HG03108 (cell line): ENCODE measurements around the gene SRGAP3.
"Not testable (repeated sequence)": the region's sequence is repeated elsewhere in the genome, so short reads cannot be mapped to it uniquely, and the experiment has no call there.

ENCODE experiments used
- ATAC-seq: cut with Tn5 transposase; IDR thresholded peaks from one replicate; pipeline ENCODE4 v1.9.1; 2021; ENCODE audit warnings: moderate library complexity; ENCODE audit not compliant: unreplicated experiment

The SRGAP3 gene

GRCh38 chr3:9249273-9250192 is at the start of gene SRGAP3:
SRGAP3 (minus strand) TSS chr3:9249646; CDS start chr3:9248951, 695 bp downstream.
- ATAC-seq: peak; percentile 100

- ATAC-seq: no peak
Measured at GRCh38 chr3:9298236-9298635, 48.8 kb upstream of the SRGAP3 start.

GRCh38 chr3:9296241-9296640 is 46.8 kb upstream of the SRGAP3 start:
- no peak for ATAC-seq

GRCh38 chr3:9295007-9295406 is 45.6 kb upstream of the SRGAP3 start:
- ATAC-seq: no peak

- ATAC-seq: not testable (repeated sequence)
Measured at GRCh38 chr3:9293953-9294352, 44.5 kb upstream of the SRGAP3 start.

- no peak for ATAC-seq
Measured at GRCh38 chr3:9293076-9293475, 43.6 kb upstream of the SRGAP3 start.

GRCh38 chr3:9292516-9292915 is 43.1 kb upstream of the SRGAP3 start:
- ATAC-seq: no peak

- no peak for ATAC-seq
Measured at GRCh38 chr3:9291821-9292410, 42.5 kb upstream of the SRGAP3 start.

GRCh38 chr3:9290566-9290965 is 41.1 kb upstream of the SRGAP3 start:
- no peak for ATAC-seq

GRCh38 chr3:9281533-9281932 is 32.1 kb upstream of the SRGAP3 start:
- not testable (repeated sequence) for ATAC-seq

- no peak for ATAC-seq
Measured at GRCh38 chr3:9280451-9281219, 31.2 kb upstream of the SRGAP3 start.

- no peak for ATAC-seq
Measured at GRCh38 chr3:9279966-9280365, 30.5 kb upstream of the SRGAP3 start.

GRCh38 chr3:9278498-9278897 is 29.1 kb upstream of the SRGAP3 start:
- ATAC-seq: no peak

- no peak for ATAC-seq
Measured at GRCh38 chr3:9278085-9278484, 28.6 kb upstream of the SRGAP3 start.

GRCh38 chr3:9276761-9277370 is 27.4 kb upstream of the SRGAP3 start:
- no peak for ATAC-seq

- ATAC-seq: no peak
Measured at GRCh38 chr3:9271903-9272302, 22.5 kb upstream of the SRGAP3 start.

- ATAC-seq: no peak
Measured at GRCh38 chr3:9270704-9271103, 21.3 kb upstream of the SRGAP3 start.

GRCh38 chr3:9266716-9267115 is 17.3 kb upstream of the SRGAP3 start:
- ATAC-seq: no peak

- no peak for ATAC-seq
Measured at GRCh38 chr3:9260305-9260704, 10.9 kb upstream of the SRGAP3 start.

GRCh38 chr3:9257092-9257491 is 7.6 kb upstream of the SRGAP3 start:
- no peak for ATAC-seq

- ATAC-seq: no peak
Measured at GRCh38 chr3:9255976-9256375, 6.5 kb upstream of the SRGAP3 start.
